A549 (cell line): ENCODE data around the gene TNRC6C. TPM values are rescaled to one million over a fixed set of nuclear protein-coding genes. Genes with fewer than 3 reads are reported as not detected.

Source experiments
- ATAC-seq, 2 experiments: fragments of 200-7000 bp in 1 of 2; fragments of >200 bp in 1 of 2; cut with Nextera tagmentation in 1 of 2; cut with Tn5 transposase in 1 of 2; 3 replicates each; pipeline versions ENCODE4 v1.8.0 to v1.9.1; 2018 to 2020; ENCODE audit warnings: mild to moderate bottlenecking in 1 of 2, moderate library complexity in 1 of 2
- CTCF ChIA-PET: fragments of 300-600 bp; sonication (Branson Sonifier 250); formaldehyde crosslinking; extraction: SDS; loops from one replicate; lab custom pipeline; 2021; ENCODE audit warnings: antibody characterized with exemption, inconsistent platforms; lab: Yijun Ruan, JAX
- POLR2A ChIA-PET: fragments of 350-600 bp; formaldehyde crosslinking; extraction: SDS; loops from one replicate; lab custom pipeline; 2021; ENCODE audit warnings: antibody characterized with exemption, inconsistent platforms; lab: Yijun Ruan, JAX
- DNase-seq, 2 experiments: peaks; one replicate each; pipeline versions ENCODE4 v3.0.0 to v3.0.0-alpha.2; 2011 to 2016; ENCODE audit warnings: low read depth in 1 of 2, low spot score in 1 of 2
- FAIRE-seq: peaks from 2 replicates; lab custom pipeline; 2011; peaks lifted over from hg19 to GRCh38; lab: Jason Lieb, UNC
- H3K27ac ChIP-seq, 2 experiments: fragments of >200 bp; sonication (Bioruptor Twin); formaldehyde crosslinking; 3 replicates each; pipeline ENCODE4 v1.5.1; 2016 to 2017
- H3K4me1 ChIP-seq: fragments of >200 bp; sonication (Bioruptor Twin); formaldehyde crosslinking; 3 replicates; pipeline ENCODE4 v1.6.1; 2016
- H3K4me2 ChIP-seq: fragments of >200 bp; sonication (Bioruptor Twin); formaldehyde crosslinking; 3 replicates; pipeline ENCODE4 v1.6.1; 2016
- H3K4me3 ChIP-seq: fragments of >200 bp; sonication (Bioruptor Twin); formaldehyde crosslinking; 3 replicates; pipeline ENCODE4 v1.5.1; 2016
- H3K9me3 ChIP-seq: fragments of >200 bp; sonication (Bioruptor Twin); formaldehyde crosslinking; 3 replicates; pipeline ENCODE4 v1.6.1; 2016
- BCL3 ChIP-seq: fragments of >200 bp; sonication (Bioruptor Twin); formaldehyde crosslinking; IDR thresholded peaks from 3 replicates; pipeline ENCODE4 v1.6.1; 2016
- CEBPB ChIP-seq, 2 experiments: fragments of >200 bp in 1 of 2; sonication (Bioruptor Twin) in 1 of 2; formaldehyde crosslinking in 1 of 2; IDR thresholded peaks; 2 replicates each; pipeline ENCODE4 v1.6.1; 2012 to 2016
- CHD2 ChIP-seq: fragments of 150-350 bp; IDR thresholded peaks from 2 replicates; pipeline ENCODE4 v1.6.1; 2014; ENCODE audit warnings: low read length; ENCODE audit not compliant: partially characterized antibody
- CHD4 ChIP-seq: fragments of 200-600 bp; sonication (generic); IDR thresholded peaks from 2 replicates; pipeline ENCODE4 v1.6.1; 2016; ENCODE audit warnings: antibody characterized with exemption, mild to moderate bottlenecking, borderline replicate concordance
- EHF ChIP-seq: fragments of 250-450 bp; sonication (Bioruptor Pico); IDR thresholded peaks from 2 replicates; pipeline ENCODE4 v1.5.0; 2020; ENCODE audit warnings: mild to moderate bottlenecking
- EHMT2 ChIP-seq: fragments of 200-600 bp; sonication (generic); IDR thresholded peaks from 2 replicates; pipeline ENCODE4 v1.6.1; 2016; ENCODE audit warnings: antibody characterized with exemption, low read depth, mild to moderate bottlenecking, moderate library complexity
- FOXS1 ChIP-seq: fragments of 250-450 bp; sonication (Bioruptor Pico); IDR thresholded peaks from 2 replicates; pipeline ENCODE4 v1.5.0; 2020; ENCODE audit warnings: mild to moderate bottlenecking, moderate library complexity
- HEYL ChIP-seq: fragments of 250-450 bp; sonication (Bioruptor Pico); IDR thresholded peaks from 2 replicates; pipeline ENCODE4 v1.8.0; 2021; ENCODE audit warnings: mild to moderate bottlenecking, moderate library complexity
- HMGXB4 ChIP-seq: fragments of 250-450 bp; sonication (Bioruptor Pico); IDR thresholded peaks from 2 replicates; pipeline ENCODE4 v1.5.0; 2021; ENCODE audit warnings: mild to moderate bottlenecking, moderate library complexity, borderline replicate concordance
- HOXA7 ChIP-seq: fragments of 250-450 bp; sonication (Bioruptor Pico); IDR thresholded peaks from 2 replicates; pipeline ENCODE4 v1.5.0; 2020; ENCODE audit warnings: mild to moderate bottlenecking, moderate library complexity
- HOXB13 ChIP-seq: fragments of 250-450 bp; sonication (Bioruptor Pico); IDR thresholded peaks from 2 replicates; pipeline ENCODE4 v1.5.0; 2020; ENCODE audit warnings: low read depth, mild to moderate bottlenecking, moderate library complexity
- MAZ ChIP-seq: fragments of 150-350 bp; IDR thresholded peaks from 2 replicates; pipeline ENCODE4 v1.6.1; 2014; ENCODE audit warnings: antibody characterized with exemption, low read depth, low read length, borderline replicate concordance
- MYC ChIP-seq: IDR thresholded peaks from 2 replicates; pipeline ENCODE4 v1.6.1; 2012; ENCODE audit warnings: mild to moderate bottlenecking, inconsistent platforms, low read length, improper control_type of control experiment, borderline replicate concordance
- POLR2AphosphoS2 ChIP-seq: conservative IDR thresholded peaks from 2 replicates; pipeline ENCODE4 v1.6.1; 2012; ENCODE audit warnings: low read length, improper control_type of control experiment, inconsistent platforms
- RARB ChIP-seq: fragments of 250-450 bp; sonication (Bioruptor Pico); IDR thresholded peaks from 2 replicates; pipeline ENCODE4 v1.8.0; 2021; ENCODE audit warnings: mild to moderate bottlenecking, moderate library complexity
- RCOR1 ChIP-seq: fragments of 150-350 bp; IDR thresholded peaks from 2 replicates; pipeline ENCODE4 v1.6.1; 2014; ENCODE audit warnings: antibody characterized with exemption, low read length, low read depth
- REST ChIP-seq: fragments of 200-600 bp; sonication (generic); IDR thresholded peaks from 2 replicates; pipeline ENCODE4 v1.6.1; 2016; ENCODE audit warnings: antibody characterized with exemption, mild to moderate bottlenecking, moderate library complexity
- RFX5 ChIP-seq: fragments of 450-650 bp; IDR thresholded peaks from 2 replicates; pipeline ENCODE4 v1.7.1; 2014; ENCODE audit warnings: antibody characterized with exemption, mild to moderate bottlenecking, moderate library complexity
- TFCP2L1 ChIP-seq: fragments of 250-450 bp; sonication (Bioruptor Pico); IDR thresholded peaks from 2 replicates; pipeline ENCODE4 v1.5.0; 2021; ENCODE audit warnings: mild to moderate bottlenecking
- ZSCAN20 ChIP-seq: fragments of 250-450 bp; sonication (Bioruptor Pico); IDR thresholded peaks from 2 replicates; pipeline ENCODE4 v1.8.0; 2022; ENCODE audit warnings: mild to moderate bottlenecking, moderate library complexity
- WGBS: methylation state at CpG from one replicate; pipeline ENCODE4 v1.1.6; 2017; ENCODE audit errors: missing lambda C conversion rate; 5-methylcytosine and 5-hydroxymethylcytosine counted together
- polyA plus RNA-seq, 4 experiments: library from polyadenylated mRNA; depleted of rRNA in 3 of 4; stranded (reverse); fragments of >200 nt; fragmentation: RNase III in 1 of 4; extraction: RNeasy Plus Mini Kit Qiagen cat#74134 plus additional on column Dnase treatment in 1 of 4; gene quantifications; 2 replicates in 3 of 4; 3 replicates in 1 of 4; pipeline ENCODE4 v1.2.3, GENCODE V29; 2011 to 2017

TNRC6C gene
- polyA plus RNA-seq, 2 of the 4 experiments (the other 2 are of a cell fraction) = 1.3 to 1.9 TPM

GRCh38 chr17:78101542-78101941 is 143.0 kb downstream of the TNRC6C start:
- H3K4me2 ChIP-seq = no peak overlapping the region
- ChIA-PET POLR2A (no interaction called here), CTCF (interaction anchor here (11.4 to 12.3 kb wide), 2 partner anchors 9 to 18 kb away, joined by 83 to 99 read pairs; no protein-coding TSS in a partner anchor)
- H3K4me1 ChIP-seq = no peaks in the 10 kb centered on the region
- H3K9me3 ChIP-seq = 0 out of 3 replicates have a peak, but pooled peaks cover 3% of the 10 kb centered on the region
- DNase-seq (no peak), FAIRE-seq (no peak), ATAC-seq (no peak)
- TF ChIP-seq RCOR1 = no peak
- TF ChIP-seq RFX5 = no peak
- no peak for TF ChIP-seq EHF (CRISPR knock-in tag)
- no peak for TF ChIP-seq CHD4
- TF ChIP-seq ZSCAN20 = no peak
- no peak for TF ChIP-seq MYC
- TF ChIP-seq HOXB13 = no peak
- TF ChIP-seq HMGXB4 (CRISPR knock-in tag) = no peak
- no peak for TF ChIP-seq POLR2AphosphoS2
- no peak for TF ChIP-seq RARB (CRISPR knock-in tag)
- TF ChIP-seq CHD2 = no peak
- no peak for TF ChIP-seq BCL3
- TF ChIP-seq REST = no peak
- no peak overlapping the region for H3K4me3 ChIP-seq
- H3K27ac ChIP-seq = no peak overlapping the region
- 87% methylated on average over 10 of the region's 10 CpGs for WGBS

- Histone ChIP-seq H3K4me3 (no peak overlapping the region), H3K4me2 (no peak overlapping the region), H3K4me1 (no peaks in the 10 kb centered on the region), H3K9me3 (0 out of 3 replicates have a peak, but pooled peaks cover 3% of the 10 kb centered on the region), H3K27ac (no peak overlapping the region)
- ChIA-PET POLR2A (interaction anchor here (0.6 kb wide), 1 partner anchor 524 kb away, joined by 4 read pairs; no protein-coding TSS in a partner anchor), CTCF (interaction anchor here (0.6 to 3.1 kb wide), 9 partner anchors 9 to 148 kb away, joined by 3 to 14 read pairs (median 3); partner anchors contain the start of gene AFMID)
- DNase-seq = no peak
- no peak for FAIRE-seq
- TF ChIP-seq HOXA7 = no peak
- no peak for TF ChIP-seq CEBPB (IDR thresholded peaks at IDR 0.05)
- no peak for ATAC-seq
- WGBS = 77% methylated on average over 4 of the region's 4 CpGs
Observed at GRCh38 chr17:78103311-78103710, 144.8 kb downstream of the TNRC6C start.

- WGBS = 87% methylated on average over 17 of the region's 28 CpGs
- Histone ChIP-seq H3K4me1 (no peaks in the 10 kb centered on the region), H3K27ac (no peak overlapping the region), H3K4me2 (no peak overlapping the region), H3K4me3 (no peak overlapping the region), H3K9me3 (0 out of 3 replicates have a peak, but pooled peaks cover 3% of the 10 kb centered on the region)
- no peak for TF ChIP-seq MAZ
- no peak for TF ChIP-seq EHMT2
- no peak for TF ChIP-seq RFX5
- TF ChIP-seq RCOR1 = no peak
- TF ChIP-seq HEYL = no peak
- TF ChIP-seq CEBPB (IDR thresholded peaks at IDR 0.05) = no peak
- no peak for TF ChIP-seq FOXS1 (CRISPR knock-in tag)
- TF ChIP-seq TFCP2L1 = no peak
- no peak for FAIRE-seq
- no peak for DNase-seq
- CTCF ChIA-PET = interaction anchor here (1.1 to 12.7 kb wide), 6 partner anchors 8 to 144 kb away, joined by 3 to 185 read pairs (median 10); partner anchors contain the start of gene AFMID
- peak in 1 of 2 experiments; percentile 35; a peak in 2 of 6 replicates for ATAC-seq
- POLR2A ChIA-PET = no interaction called here
Observed at GRCh38 chr17:78104540-78104941, 146.0 kb downstream of the TNRC6C start.
